NAMALWA (cell line): ENCODE results near the gene RTEL1.
"Not testable (repeated sequence)": the region's sequence is repeated elsewhere in the genome, so short reads cannot be mapped to it uniquely, and the experiment has no call there.

Source experiments
- DNase-seq: peaks from one replicate; pipeline ENCODE4 v3.0.0-alpha.2; 2015; ENCODE audit warnings: low spot score

The RTEL1 gene

GRCh38 chr20:63701051-63701328 is 42.9 kb downstream of the RTEL1 start:
- DNase-seq: no peak

DNA sequence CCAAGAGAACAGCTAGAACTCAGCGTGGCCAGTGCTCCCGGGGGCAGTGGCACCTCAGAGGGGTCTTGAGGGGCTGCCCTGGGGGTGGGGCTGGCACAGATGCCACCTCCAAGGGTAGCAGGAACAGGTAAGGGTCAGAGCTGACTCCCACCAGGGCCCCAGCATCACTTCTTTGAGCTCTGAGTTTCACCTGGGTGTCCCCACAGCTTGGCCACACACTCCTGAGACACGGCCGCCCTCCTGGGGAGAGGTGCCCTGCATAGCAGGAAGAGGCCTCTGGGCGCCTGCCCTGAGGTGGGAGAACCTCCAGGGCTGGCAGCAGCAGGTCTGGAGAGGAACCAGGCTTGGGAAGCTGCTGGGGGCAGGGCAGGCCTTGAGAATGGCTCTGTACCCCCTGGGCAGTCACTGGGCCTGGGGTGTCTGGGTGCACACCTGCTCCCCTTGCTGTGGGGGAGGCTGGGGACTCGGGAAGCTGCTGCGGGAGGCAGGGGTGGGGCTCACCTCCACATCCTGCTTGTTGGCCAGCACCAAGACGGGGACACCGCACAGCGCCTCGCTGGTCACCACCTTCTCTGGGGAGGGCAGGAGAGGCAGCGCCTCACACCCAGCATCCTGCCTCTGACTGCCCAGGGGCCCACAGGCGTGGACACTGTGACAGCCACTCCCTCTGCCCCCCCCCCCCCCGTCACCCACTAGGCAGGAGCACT is 43.4 kb downstream of the RTEL1 start:
- DNase-seq: no peak

DNA sequence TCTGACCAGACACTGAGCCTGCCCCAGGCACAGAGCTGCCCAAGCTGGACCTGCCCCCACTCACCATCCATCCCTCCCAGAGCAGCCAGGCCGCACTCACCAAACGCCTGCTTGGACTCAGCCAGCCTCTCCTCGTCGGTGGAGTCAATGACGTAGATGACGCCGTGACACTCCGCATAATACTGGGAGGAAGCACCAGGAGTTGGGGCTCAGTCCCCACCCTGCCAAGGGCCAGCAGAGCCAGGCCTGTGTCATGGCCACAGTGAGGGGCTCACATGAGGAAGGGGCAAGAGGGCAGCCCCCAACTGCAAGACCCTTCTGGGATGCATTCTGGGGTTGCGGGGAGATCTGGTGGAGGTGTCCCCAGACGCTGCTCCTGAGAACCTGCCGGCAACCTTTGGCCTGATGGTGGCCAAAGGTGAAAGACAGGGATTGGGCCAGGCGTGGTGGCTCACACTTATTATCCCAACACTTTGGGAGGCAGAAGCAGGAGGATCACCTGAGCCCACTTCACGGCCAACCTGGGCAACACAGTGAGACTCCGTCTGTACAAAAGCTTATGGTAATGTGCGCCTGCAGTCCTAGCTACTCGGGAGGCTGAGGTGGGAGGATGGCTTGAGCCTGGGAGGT is 44.0 kb downstream of the RTEL1 start:
- no peak for DNase-seq

GRCh38 chr20:63702751-63703470 is 44.8 kb downstream of the RTEL1 start:
- no peak for DNase-seq

DNA sequence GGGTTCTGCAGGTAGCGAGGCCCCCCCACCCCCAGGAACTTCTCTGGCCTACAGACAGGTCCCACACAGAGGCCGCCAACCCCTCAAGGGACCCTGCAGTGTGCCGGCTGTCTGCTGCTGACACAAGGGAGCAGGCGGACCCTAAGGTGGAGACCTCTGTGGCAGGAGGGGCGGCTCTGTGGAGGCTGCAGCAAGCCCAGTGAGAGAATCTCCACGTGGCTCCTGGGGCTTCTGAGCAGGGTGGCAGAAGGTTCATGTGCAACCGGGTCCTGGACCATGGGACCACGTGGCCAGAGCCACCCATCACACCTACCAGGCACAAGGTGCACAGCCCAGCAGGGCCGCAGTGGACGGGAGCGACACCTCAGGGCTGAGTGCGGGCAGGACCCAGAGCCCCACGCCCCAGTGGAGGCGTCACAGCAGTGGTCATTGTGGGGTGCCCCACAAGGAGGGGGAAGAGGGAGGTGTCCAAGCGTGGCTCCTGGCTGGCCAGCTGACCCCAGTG is 45.4 kb downstream of the RTEL1 start:
- no peak for DNase-seq

DNA sequence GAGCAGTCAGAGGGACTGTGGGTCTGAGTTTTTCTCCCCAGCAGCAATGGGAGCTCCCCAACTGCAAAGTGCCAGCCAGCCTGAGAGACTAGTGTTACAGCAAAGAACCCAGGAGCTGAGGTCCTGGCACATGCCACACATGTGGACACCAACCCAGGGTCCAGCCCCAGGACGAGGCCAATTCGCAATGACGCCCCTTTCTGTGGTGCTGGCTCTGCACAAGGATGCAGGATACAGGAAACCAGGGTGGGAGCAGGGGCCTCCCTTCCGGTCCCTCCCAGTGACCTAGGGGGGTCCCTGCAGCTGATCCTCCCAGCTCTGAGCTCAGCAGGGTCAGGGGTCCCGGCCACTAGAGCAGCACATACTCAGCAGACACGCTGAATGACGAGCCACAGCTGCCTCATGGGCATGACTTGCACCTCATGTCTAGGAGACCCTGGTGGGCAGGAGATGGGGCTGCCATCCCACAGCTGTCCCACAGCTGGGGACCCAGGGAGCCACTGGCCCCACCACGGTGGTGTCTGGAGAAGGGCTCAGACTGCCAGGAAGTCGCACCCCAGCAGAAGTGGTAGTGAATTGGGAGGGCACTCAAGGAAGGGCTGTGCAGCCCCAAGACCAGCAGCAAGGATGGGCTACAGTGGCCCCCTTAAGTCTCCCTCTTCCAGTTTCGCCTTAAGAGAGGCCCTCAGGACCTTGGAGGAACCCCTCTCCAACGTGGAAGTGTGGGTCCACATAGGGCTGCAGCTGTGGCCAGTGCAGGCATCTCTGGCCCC is 46.0 kb downstream of the RTEL1 start:
- no peak for DNase-seq

GRCh38 chr20:63704749-63705117 is 46.6 kb downstream of the RTEL1 start:
- no peak for DNase-seq

- no peak for DNase-seq
Observed at GRCh38 chr20:63705232-63706026, 47.3 kb downstream of the RTEL1 start.

GRCh38 chr20:63706027-63706695 is 48.0 kb downstream of the RTEL1 start:
- no peak for DNase-seq

DNA sequence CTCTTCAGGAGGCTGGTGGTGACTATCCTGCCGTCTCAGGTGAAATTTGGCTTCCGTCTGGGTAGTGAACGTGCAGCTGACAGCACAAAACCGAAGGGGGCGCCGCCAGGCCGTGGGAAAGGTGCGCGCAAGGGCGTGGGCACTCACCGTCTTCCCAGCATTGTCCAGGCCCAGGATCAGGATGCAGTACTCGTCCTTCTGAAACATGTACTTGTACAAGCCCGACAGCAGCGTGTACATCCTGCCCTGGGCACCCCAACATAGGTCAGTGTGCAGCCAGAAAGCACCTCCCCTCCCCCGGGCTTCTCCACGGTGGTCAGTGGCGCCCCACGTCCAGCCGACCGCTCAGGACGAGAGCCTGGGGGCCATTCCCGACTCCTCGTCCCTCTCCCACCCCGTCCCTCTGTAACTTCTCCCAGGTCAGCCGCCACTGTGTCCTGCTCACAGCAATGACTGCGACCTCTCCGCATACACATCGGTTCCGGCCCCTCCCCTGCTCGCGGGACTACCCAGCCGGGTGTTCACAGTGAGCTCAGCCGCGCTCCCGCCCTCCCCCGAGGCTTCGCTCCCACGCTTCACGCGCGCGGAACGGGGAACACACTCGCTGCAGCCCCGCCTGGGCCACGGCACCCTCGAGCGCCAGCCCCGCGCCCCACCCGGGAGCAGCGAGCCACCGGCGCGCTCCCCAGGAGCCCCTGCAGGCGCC is 48.9 kb downstream of the RTEL1 start:
- DNase-seq: peak; percentile 68

DNA sequence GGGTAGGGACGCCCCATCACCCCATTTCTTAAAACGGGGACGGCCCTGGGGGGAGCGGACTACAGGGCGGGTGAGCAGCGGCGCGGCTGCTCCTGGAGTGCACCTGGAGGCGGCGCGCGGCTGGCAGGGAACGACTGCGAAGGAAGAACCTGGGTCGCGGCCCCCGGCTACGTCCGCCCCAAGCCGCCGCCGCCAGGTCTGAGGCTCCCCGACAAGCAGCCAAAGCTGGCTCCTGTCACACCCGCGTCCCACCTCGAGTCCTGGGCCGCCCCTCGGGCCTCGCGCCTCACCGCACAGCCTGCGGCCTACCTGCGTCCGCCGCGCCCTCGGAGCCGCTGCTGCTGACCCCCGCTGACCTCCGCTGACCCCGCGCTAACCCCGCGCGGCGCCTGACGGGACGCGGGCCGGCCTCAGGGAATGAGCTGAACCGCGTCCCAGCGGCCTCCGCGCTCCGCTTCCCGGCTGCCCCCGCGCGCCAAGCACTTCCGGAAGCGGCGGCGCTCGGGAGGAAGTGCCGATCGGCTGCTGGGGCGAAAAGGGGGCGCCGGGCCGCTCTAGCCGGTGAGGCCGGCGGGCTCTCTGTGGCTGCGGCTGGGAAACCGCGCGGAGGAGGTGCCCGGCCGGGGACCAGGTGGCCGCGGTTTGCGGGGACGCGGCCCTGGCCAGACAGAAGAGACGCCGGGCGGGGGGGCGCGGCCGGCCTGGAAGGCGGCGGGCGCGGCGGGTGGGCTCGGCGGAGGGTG is 49.6 kb downstream of the RTEL1 start, which contains the start of the genes ARFRP1 and ZGPAT:
TSS of gene ARFRP1 (minus strand) at position 419 of the 743 bp plus-strand sequence. CDS start 885 bp downstream, outside the sequence.
TSS of gene ZGPAT (plus strand) at position 482 of the 743 bp plus-strand sequence. CDS start 542 bp downstream, outside the sequence.
- DNase-seq: peak; percentile 77

GRCh38 chr20:63708301-63709148 is 50.4 kb downstream of the RTEL1 start:
- no peak for DNase-seq

- no peak for DNase-seq
Observed at GRCh38 chr20:63709149-63709527, 51.0 kb downstream of the RTEL1 start.

GRCh38 chr20:63711085-63711645 is 53.1 kb downstream of the RTEL1 start:
- DNase-seq: no peak

- DNase-seq: no peak
Observed at GRCh38 chr20:63712191-63712590, 54.1 kb downstream of the RTEL1 start.

- DNase-seq: no peak
Observed at GRCh38 chr20:63714858-63715257, 56.7 kb downstream of the RTEL1 start.

DNA sequence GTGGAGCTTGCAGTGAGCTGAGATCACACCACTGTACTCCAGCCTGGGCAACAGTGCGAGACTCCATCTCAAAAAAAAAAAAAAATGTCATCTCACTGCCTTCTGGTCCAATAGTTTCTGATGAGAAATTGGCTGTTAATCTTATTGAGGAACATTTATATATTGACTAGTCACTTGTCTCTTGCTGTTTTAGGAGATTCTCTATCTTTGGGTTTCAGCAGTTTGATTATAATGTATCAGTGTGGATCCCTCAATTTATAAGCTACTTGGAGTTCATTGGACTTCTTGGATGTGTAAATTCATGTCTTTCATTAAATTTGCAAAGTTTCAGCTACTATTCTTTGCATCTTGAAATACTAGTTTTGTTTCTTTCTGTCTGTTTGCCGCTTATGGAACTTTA is 60.9 kb downstream of the RTEL1 start:
- no peak for DNase-seq

GRCh38 chr20:63722967-63723622 is 65.0 kb downstream of the RTEL1 start:
- DNase-seq: not testable (repeated sequence)
